ENCODE results near the gene YJU2. TPM values are rescaled to one million over a fixed set of nuclear protein-coding genes. Genes with fewer than 3 reads are reported as not detected.

Gene YJU2
- total and polyA plus RNA-seq, 2 experiments from 2014 or later: 28.8 to 33.4 TPM

GRCh38 chr19:4238831-4239230, 8.0 kb upstream of the YJU2 start:
- Mint-ChIP-seq H3K4me3 (no peak overlapping the region), H3K9me3 (peaks cover 12% of the 10 kb centered on the region), H3K36me3 (ENCODE audit: low read depth) (no peaks in the 10 kb centered on the region), H3K27me3 (ENCODE audit: insufficient read depth, low read depth, poor library complexity) (peaks cover 12% of the 10 kb centered on the region), H3K27ac (no peak overlapping the region), H3K4me1 (no peaks in the 10 kb centered on the region; the same call in 2 of the 3 replicates)
- Histone ChIP-seq H3K27me3 (ENCODE audit: insufficient read depth) (no peaks in the 10 kb centered on the region), H3K36me3 (ENCODE audit: insufficient read depth) (no peaks in the 10 kb centered on the region), H3K9me2 (ENCODE audit: insufficient read depth) (no peaks in the 10 kb centered on the region), H3F3A (replicated peaks; ENCODE audit: low read depth) (0 out of 2 replicates have a peak, but pooled peaks cover 3% of the 10 kb centered on the region), H3K4me1 (ENCODE audit: insufficient read depth) (no peaks in the 10 kb centered on the region), H4K20me1 (replicated peaks; ENCODE audit: insufficient read depth) (no peaks in the 10 kb centered on the region), H3K27ac (ENCODE audit: low read depth) (no peak overlapping the region), H3K79me2 (replicated peaks; ENCODE audit: insufficient read depth) (no peaks in the 10 kb centered on the region), H3K4me2 (no peak overlapping the region), H2AFZ (no peak overlapping the region), H3K4me3 (no peak overlapping the region)
- ATAC-seq (no peak), DNase-seq (ENCODE audit: low spot score) (no peak)
- TF ChIP-seq CTCF (conservative IDR thresholded peaks at IDR 0.05; ENCODE audit: low read depth in 2 of 2): no peak
- no peak for TF ChIP-seq ZNF462 (CRISPR knock-in tag; IDR thresholded peaks at IDR 0.05)
- TF ChIP-seq EZH2phosphoT487 (IDR thresholded peaks at IDR 0.05; ENCODE audit: unreplicated experiment): no peak
